ENCODE results near the gene EMID1.

The EMID1 gene

GRCh38 chr22:29195118-29195963 lies 10.4 kb upstream of the EMID1 start:
- Histone ChIP-seq H3K36me3 (ENCODE audit: control insufficient read depth, insufficient read depth, low read length) (no peaks in the 10 kb centered on the region), H3K4me3 (replicated peaks; ENCODE audit: low read depth, low read length) (no peak overlapping the region), H3K27me3 (replicated peaks; ENCODE audit: control insufficient read depth, insufficient read depth, low read length) (no peaks in the 10 kb centered on the region)
- no peak for DNase-seq (ENCODE audit: extremely low read depth, insufficient read length)
- no peak for TF ChIP-seq CTCF (IDR thresholded peaks at IDR 0.05; ENCODE audit: insufficient read depth, low read length, poor library complexity, severe bottlenecking)

- no peaks in the 10 kb centered on the region for H3K27me3 ChIP-seq (replicated peaks; ENCODE audit: control insufficient read depth, insufficient read depth, low read length)
- H3K36me3 ChIP-seq (ENCODE audit: control insufficient read depth, insufficient read depth, low read length) = no peaks in the 10 kb centered on the region
- no peak overlapping the region for H3K4me3 ChIP-seq (replicated peaks; ENCODE audit: low read depth, low read length)
- no peak for DNase-seq (ENCODE audit: extremely low read depth, insufficient read length)
- TF ChIP-seq CTCF (IDR thresholded peaks at IDR 0.05; ENCODE audit: insufficient read depth, low read length, poor library complexity, severe bottlenecking) = no peak
Measured at GRCh38 chr22:29195964-29196666, 9.6 kb upstream of the EMID1 start.

- no peaks in the 10 kb centered on the region for H3K36me3 ChIP-seq (ENCODE audit: control insufficient read depth, insufficient read depth, low read length)
- no peak overlapping the region for H3K4me3 ChIP-seq (replicated peaks; ENCODE audit: low read depth, low read length)
- H3K27me3 ChIP-seq (replicated peaks; ENCODE audit: control insufficient read depth, insufficient read depth, low read length) = no peaks in the 10 kb centered on the region
- no peak for DNase-seq (ENCODE audit: extremely low read depth, insufficient read length)
- TF ChIP-seq CTCF (IDR thresholded peaks at IDR 0.05; ENCODE audit: insufficient read depth, low read length, poor library complexity, severe bottlenecking) = no peak
Measured at GRCh38 chr22:29197096-29197495, 8.6 kb upstream of the EMID1 start.

GRCh38 chr22:29198240-29198639 lies 7.5 kb upstream of the EMID1 start:
- TF ChIP-seq CTCF (IDR thresholded peaks at IDR 0.05; ENCODE audit: insufficient read depth, low read length, poor library complexity, severe bottlenecking) = no peak
- no peaks in the 10 kb centered on the region for H3K36me3 ChIP-seq (ENCODE audit: control insufficient read depth, insufficient read depth, low read length)
- no peak overlapping the region for H3K4me3 ChIP-seq (replicated peaks; ENCODE audit: low read depth, low read length)
- no peak for DNase-seq (ENCODE audit: extremely low read depth, insufficient read length)
- no peaks in the 10 kb centered on the region for H3K27me3 ChIP-seq (replicated peaks; ENCODE audit: control insufficient read depth, insufficient read depth, low read length)

- DNase-seq (ENCODE audit: extremely low read depth, insufficient read length) = no peak
- no peak for TF ChIP-seq CTCF (IDR thresholded peaks at IDR 0.05; ENCODE audit: insufficient read depth, low read length, poor library complexity, severe bottlenecking)
- H3K36me3 ChIP-seq (ENCODE audit: control insufficient read depth, insufficient read depth, low read length) = no peaks in the 10 kb centered on the region
- no peaks in the 10 kb centered on the region for H3K27me3 ChIP-seq (replicated peaks; ENCODE audit: control insufficient read depth, insufficient read depth, low read length)
- no peak overlapping the region for H3K4me3 ChIP-seq (replicated peaks; ENCODE audit: low read depth, low read length)
Measured at GRCh38 chr22:29199702-29200400, 5.8 kb upstream of the EMID1 start.
